A204.1 (cell line): Measurements from ENCODE around the gene MKKS.

Experiments
- FAIRE-seq: peaks from 2 replicates; lab custom pipeline; 2012; peaks lifted over from hg19 to GRCh38; lab: Jason Lieb, UNC

The MKKS gene

GRCh38 chr20:10368702-10369041, 65.3 kb downstream of the MKKS start:
- no peak for FAIRE-seq

GRCh38 chr20:10367943-10368701, 65.9 kb downstream of the MKKS start:
- no peak for FAIRE-seq

DNA sequence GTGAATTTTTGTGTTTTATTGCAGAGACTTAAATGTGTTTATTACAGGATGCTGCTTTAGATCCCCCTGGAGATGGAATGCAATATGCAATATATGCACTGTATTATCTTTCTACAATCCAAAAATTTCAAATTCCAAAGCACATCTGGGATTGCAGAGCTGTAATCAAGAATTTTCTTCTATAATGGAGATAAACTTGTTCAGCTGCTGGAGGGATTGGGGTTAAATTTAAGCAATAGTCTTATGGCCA, 66.4 kb downstream of the MKKS start:
- FAIRE-seq, result no peak

- FAIRE-seq, result no peak
Observed at GRCh38 chr20:10366898-10367692, 66.9 kb downstream of the MKKS start.

- FAIRE-seq, result no peak
Observed at GRCh38 chr20:10362674-10363073, 71.3 kb downstream of the MKKS start.

DNA sequence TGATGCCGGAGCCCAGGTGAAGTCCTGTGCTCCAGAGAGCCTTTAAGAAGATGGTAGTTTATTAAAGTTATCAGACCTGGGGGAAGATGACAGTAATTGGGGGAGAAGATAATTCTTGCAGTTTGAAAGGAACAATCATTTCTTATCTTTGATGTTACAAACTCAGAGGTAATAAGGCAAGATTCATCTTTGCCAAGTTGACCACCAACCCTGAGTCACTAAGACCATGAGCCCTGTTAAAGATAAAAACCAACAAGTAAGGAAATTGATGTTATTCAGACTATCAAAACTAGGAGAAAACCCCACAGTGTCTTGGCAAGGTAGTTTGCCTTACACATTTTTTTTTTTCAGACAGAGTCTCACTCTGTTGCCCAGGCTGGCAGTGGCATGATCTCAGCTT, 73.1 kb downstream of the MKKS start:
- FAIRE-seq, result no peak

DNA sequence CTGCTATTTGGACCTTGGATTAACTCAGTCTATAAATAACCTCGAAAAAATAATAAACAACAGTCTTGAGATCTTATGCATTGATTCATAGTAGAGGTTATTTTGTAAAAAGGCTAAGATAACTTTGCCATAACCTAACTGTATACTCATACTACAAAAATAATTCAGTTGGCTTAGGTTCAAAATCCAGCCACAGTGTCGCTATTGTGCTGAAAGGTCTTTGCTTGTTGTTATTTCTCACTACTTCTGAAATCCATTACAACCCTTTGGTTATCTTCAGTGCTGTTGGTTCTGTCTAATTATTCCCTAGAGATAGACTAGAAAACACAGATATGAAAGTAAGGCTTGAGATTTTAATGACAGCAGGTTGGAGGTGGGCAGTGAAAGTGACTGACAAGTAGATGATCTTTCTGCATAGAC, 74.4 kb downstream of the MKKS start:
- FAIRE-seq, result no peak

DNA sequence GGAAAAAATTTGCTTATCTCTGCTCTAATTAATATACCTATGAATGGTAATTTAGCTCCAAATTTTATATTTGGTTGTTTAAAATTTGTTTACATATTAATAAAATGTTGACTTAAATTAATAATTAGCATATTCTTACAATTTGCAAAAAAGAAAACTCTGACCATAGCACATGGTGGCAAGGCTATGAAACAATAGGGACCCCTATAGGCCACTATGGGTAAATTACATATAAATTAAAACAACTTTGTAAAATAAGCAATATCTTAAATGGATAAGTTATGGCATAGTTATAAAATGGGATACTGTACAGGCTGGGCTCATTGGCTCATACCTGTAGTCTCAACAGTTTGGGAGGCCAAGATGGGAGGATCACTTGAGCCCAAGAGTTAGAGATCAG, 76.0 kb downstream of the MKKS start:
- FAIRE-seq, result no peak

- no peak for FAIRE-seq
Observed at GRCh38 chr20:10357061-10357708, 76.8 kb downstream of the MKKS start.

- no peak for FAIRE-seq
Observed at GRCh38 chr20:10356628-10357027, 77.4 kb downstream of the MKKS start.

GRCh38 chr20:10352934-10353824, 80.8 kb downstream of the MKKS start:
- no peak for FAIRE-seq
